GM23338 (cell line): ENCODE data around the gene FRMD4A. TPM values are rescaled to one million over a fixed set of nuclear protein-coding genes. Genes with fewer than 3 reads are reported as not detected.

Experiments
- ATAC-seq: fragments of 200-7000 bp; cut with Tn5 transposase; 3 replicates; pipeline ENCODE4 v1.9.1; 2020
- DNase-seq: peaks from one replicate; pipeline ENCODE4 v3.0.0-alpha.2; 2015; ENCODE audit warnings: low spot score
- H2AFZ ChIP-seq: fragments of 200-600 bp; sonication (generic); 2 replicates; pipeline ENCODE4 v1.8.0; 2016; ENCODE audit warnings: antibody characterized with exemption, mild to moderate bottlenecking, moderate library complexity
- H3F3A ChIP-seq: fragments of 200-600 bp; sonication (generic); replicated peaks from 2 replicates; pipeline ENCODE4 v1.8.0; 2017; ENCODE audit warnings: antibody characterized with exemption, mixed run types, low read depth
- H3K27ac ChIP-seq: fragments of 200-600 bp; sonication (generic); 2 replicates; pipeline ENCODE4 v1.6.1; 2016; ENCODE audit warnings: low read depth
- H3K27me3 ChIP-seq: fragments of 200-600 bp; sonication (generic); 2 replicates; pipeline ENCODE4 v1.8.0; 2016; ENCODE audit warnings: mild to moderate bottlenecking, mixed run types, moderate library complexity; ENCODE audit not compliant: insufficient read depth
- H3K36me3 ChIP-seq: fragments of 200-600 bp; sonication (generic); 2 replicates; pipeline ENCODE4 v1.8.0; 2016; ENCODE audit warnings: mild to moderate bottlenecking; ENCODE audit not compliant: insufficient read depth
- H3K4me1 ChIP-seq: fragments of 200-600 bp; sonication (generic); 2 replicates; pipeline ENCODE4 v1.8.0; 2016; ENCODE audit warnings: mild to moderate bottlenecking, moderate library complexity; ENCODE audit not compliant: insufficient read depth
- H3K4me2 ChIP-seq: fragments of 200-600 bp; sonication (generic); 2 replicates; pipeline ENCODE4 v1.7.1; 2017; ENCODE audit warnings: mixed run types
- H3K4me3 ChIP-seq: fragments of 200-600 bp; sonication (generic); 2 replicates; pipeline ENCODE4 v1.6.1; 2016; ENCODE audit warnings: mixed run types
- H3K79me2 ChIP-seq: fragments of 200-600 bp; sonication (generic); replicated peaks from 2 replicates; pipeline ENCODE4 v1.8.0; 2017; ENCODE audit warnings: mild to moderate bottlenecking; ENCODE audit not compliant: insufficient read depth
- H3K9me2 ChIP-seq: fragments of 200-600 bp; sonication (generic); 2 replicates; pipeline ENCODE4 v1.8.0; 2017; ENCODE audit not compliant: insufficient read depth
- H4K20me1 ChIP-seq: fragments of 200-600 bp; sonication (generic); replicated peaks from 2 replicates; pipeline ENCODE4 v1.8.0; 2017; ENCODE audit warnings: mild to moderate bottlenecking; ENCODE audit not compliant: insufficient read depth
- H3K27ac Mint-ChIP-seq: 2 replicates; pipeline ENCODE4 v1.8.0; 2020; ENCODE audit warnings: inconsistent platforms, mild to moderate bottlenecking, moderate library complexity, mixed read lengths
- H3K27me3 Mint-ChIP-seq: 3 replicates; pipeline ENCODE4 v1.8.0; 2022; ENCODE audit warnings: low read depth, mild to moderate bottlenecking, moderate library complexity, mixed read lengths, inconsistent platforms; ENCODE audit not compliant: insufficient read depth, poor library complexity
- H3K36me3 Mint-ChIP-seq: 3 replicates; pipeline ENCODE4 v1.8.0; 2021; ENCODE audit warnings: low read depth, mild to moderate bottlenecking, inconsistent platforms, moderate library complexity, mixed read lengths
- H3K4me1 Mint-ChIP-seq: 3 replicates; pipeline ENCODE4 v1.8.0; 2020; ENCODE audit warnings: mild to moderate bottlenecking, inconsistent platforms, mixed read lengths
- H3K4me3 Mint-ChIP-seq: 3 replicates; pipeline ENCODE4 v1.8.0; 2021; ENCODE audit warnings: moderate library complexity, mild to moderate bottlenecking, inconsistent platforms, mixed read lengths
- H3K9me3 Mint-ChIP-seq: 3 replicates; pipeline ENCODE4 v1.8.0; 2020; ENCODE audit warnings: moderate library complexity, mild to moderate bottlenecking, inconsistent platforms, mixed read lengths
- CREB1 ChIP-seq: fragments of 250-450 bp; sonication (Bioruptor Pico); IDR thresholded peaks from 2 replicates; pipeline ENCODE4 v1.5.0; 2020; ENCODE audit warnings: low read depth, mild to moderate bottlenecking, moderate library complexity
- EZH2 ChIP-seq: fragments of 200-600 bp; sonication (generic); IDR thresholded peaks from one replicate; pipeline ENCODE4 v1.8.0; 2017; ENCODE audit warnings: antibody characterized with exemption, mild to moderate bottlenecking, low read depth; ENCODE audit not compliant: unreplicated experiment
- EZH2phosphoT487 ChIP-seq: fragments of 200-600 bp; sonication (generic); IDR thresholded peaks from one replicate; pipeline ENCODE4 v1.8.1; 2018; ENCODE audit warnings: antibody characterized with exemption; ENCODE audit not compliant: unreplicated experiment
- NANOG ChIP-seq: IDR thresholded peaks from 2 replicates; pipeline ENCODE4 v1.6.1; 2016; ENCODE audit warnings: antibody characterized with exemption, borderline replicate concordance
- POLR2AphosphoS5 ChIP-seq: IDR thresholded peaks from 2 replicates; pipeline ENCODE4 v1.6.1; 2016; ENCODE audit warnings: antibody characterized with exemption, low read depth
- STAT1 ChIP-seq: IDR thresholded peaks from one replicate; pipeline ENCODE4 v1.6.1; 2016; ENCODE audit warnings: antibody characterized with exemption; ENCODE audit not compliant: unreplicated experiment
- ZNF114 ChIP-seq: fragments of 250-450 bp; sonication (Bioruptor Pico); IDR thresholded peaks from 2 replicates; pipeline ENCODE4 v1.5.0; 2020; ENCODE audit warnings: mild to moderate bottlenecking, moderate library complexity
- ZNF331 ChIP-seq: fragments of 250-450 bp; sonication (Bioruptor Pico); IDR thresholded peaks from 2 replicates; pipeline ENCODE4 v1.5.0; 2020; ENCODE audit warnings: low read depth, mild to moderate bottlenecking, moderate library complexity
- polyA plus RNA-seq: library from polyadenylated mRNA; unstranded; fragments of >200 nt; fragmentation: Nextera tagmentation; extraction: Ambion mirVana; gene quantifications from 2 replicates; pipeline ENCODE4 v1.2.1, GENCODE V29; 2016
- total RNA-seq: library from RNA; depleted of rRNA; stranded (reverse); fragments of >200 nt; shearing (Covaris generic); gene quantifications from 2 replicates; pipeline ENCODE4 v1.2.3, GENCODE V29; 2014
- TF ChIP-seq, protein P1 (sequence below): fragments of 250-450 bp; sonication (Bioruptor Pico); IDR thresholded peaks from 2 replicates; pipeline ENCODE4 v1.5.0; 2020; ENCODE audit warnings: mild to moderate bottlenecking, moderate library complexity
- TF ChIP-seq, protein P2 (sequence below), 2 experiments: fragments of 200-600 bp in 1 of 2; sonication (generic) in 1 of 2; conservative IDR thresholded peaks; 2 replicates each; pipeline versions ENCODE4 v1.5.1 to v1.6.1; 2016 to 2017; ENCODE audit warnings: antibody characterized with exemption in 2 of 2, low read depth in 2 of 2, mild to moderate bottlenecking in 2 of 2, moderate library complexity in 1 of 2

Gene FRMD4A
- total and polyA plus RNA-seq, 2 experiments from 2014 or later = 14.0 to 20.1 TPM

DNA sequence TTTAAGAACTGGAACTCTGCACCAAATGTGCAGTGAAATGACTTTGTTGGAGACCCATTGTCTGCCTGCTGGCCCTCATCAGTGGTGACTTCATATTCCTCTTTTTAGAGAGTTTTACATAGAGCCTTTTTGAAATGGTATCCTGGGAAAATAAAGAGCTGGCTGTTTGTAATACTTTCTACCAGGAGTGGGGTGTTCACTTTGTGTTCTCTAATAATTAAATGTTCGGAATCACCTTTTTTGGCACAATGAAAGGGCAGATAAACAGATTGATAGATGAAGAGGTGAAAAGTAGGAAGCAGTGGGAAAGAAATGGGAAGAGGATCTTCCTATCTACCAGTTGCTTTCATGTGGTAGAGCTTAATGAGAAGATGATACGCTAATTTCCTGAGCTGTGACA is 688.4 kb downstream of the FRMD4A start (continued):
- TF ChIP-seq, protein P1, sequence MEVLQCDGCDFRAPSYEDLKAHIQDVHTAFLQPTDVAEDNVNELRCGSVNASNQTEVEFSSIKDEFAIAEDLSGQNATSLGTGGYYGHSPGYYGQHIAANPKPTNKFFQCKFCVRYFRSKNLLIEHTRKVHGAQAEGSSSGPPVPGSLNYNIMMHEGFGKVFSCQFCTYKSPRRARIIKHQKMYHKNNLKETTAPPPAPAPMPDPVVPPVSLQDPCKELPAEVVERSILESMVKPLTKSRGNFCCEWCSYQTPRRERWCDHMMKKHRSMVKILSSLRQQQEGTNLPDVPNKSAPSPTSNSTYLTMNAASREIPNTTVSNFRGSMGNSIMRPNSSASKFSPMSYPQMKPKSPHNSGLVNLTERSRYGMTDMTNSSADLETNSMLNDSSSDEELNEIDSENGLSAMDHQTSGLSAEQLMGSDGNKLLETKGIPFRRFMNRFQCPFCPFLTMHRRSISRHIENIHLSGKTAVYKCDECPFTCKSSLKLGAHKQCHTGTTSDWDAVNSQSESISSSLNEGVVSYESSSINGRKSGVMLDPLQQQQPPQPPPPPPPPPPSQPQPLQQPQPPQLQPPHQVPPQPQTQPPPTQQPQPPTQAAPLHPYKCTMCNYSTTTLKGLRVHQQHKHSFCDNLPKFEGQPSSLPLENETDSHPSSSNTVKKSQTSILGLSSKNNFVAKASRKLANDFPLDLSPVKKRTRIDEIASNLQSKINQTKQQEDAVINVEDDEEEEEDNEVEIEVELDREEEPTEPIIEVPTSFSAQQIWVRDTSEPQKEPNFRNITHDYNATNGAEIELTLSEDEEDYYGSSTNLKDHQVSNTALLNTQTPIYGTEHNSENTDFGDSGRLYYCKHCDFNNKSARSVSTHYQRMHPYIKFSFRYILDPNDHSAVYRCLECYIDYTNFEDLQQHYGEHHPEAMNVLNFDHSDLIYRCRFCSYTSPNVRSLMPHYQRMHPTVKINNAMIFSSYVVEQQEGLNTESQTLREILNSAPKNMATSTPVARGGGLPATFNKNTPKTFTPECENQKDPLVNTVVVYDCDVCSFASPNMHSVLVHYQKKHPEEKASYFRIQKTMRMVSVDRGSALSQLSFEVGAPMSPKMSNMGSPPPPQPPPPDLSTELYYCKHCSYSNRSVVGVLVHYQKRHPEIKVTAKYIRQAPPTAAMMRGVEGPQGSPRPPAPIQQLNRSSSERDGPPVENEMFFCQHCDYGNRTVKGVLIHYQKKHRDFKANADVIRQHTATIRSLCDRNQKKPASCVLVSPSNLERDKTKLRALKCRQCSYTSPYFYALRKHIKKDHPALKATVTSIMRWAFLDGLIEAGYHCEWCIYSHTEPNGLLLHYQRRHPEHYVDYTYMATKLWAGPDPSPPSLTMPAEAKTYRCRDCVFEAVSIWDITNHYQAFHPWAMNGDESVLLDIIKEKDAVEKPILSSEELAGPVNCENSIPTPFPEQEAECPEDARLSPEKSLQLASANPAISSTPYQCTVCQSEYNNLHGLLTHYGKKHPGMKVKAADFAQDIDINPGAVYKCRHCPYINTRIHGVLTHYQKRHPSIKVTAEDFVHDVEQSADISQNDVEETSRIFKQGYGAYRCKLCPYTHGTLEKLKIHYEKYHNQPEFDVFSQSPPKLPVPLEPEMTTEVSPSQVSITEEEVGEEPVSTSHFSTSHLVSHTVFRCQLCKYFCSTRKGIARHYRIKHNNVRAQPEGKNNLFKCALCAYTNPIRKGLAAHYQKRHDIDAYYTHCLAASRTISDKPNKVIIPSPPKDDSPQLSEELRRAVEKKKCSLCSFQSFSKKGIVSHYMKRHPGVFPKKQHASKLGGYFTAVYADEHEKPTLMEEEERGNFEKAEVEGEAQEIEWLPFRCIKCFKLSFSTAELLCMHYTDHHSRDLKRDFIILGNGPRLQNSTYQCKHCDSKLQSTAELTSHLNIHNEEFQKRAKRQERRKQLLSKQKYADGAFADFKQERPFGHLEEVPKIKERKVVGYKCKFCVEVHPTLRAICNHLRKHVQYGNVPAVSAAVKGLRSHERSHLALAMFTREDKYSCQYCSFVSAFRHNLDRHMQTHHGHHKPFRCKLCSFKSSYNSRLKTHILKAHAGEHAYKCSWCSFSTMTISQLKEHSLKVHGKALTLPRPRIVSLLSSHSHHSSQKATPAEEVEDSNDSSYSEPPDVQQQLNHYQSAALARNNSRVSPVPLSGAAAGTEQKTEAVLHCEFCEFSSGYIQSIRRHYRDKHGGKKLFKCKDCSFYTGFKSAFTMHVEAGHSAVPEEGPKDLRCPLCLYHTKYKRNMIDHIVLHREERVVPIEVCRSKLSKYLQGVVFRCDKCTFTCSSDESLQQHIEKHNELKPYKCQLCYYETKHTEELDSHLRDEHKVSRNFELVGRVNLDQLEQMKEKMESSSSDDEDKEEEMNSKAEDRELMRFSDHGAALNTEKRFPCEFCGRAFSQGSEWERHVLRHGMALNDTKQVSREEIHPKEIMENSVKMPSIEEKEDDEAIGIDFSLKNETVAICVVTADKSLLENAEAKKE (CRISPR knock-in tag) = no peak
- TF ChIP-seq POLR2AphosphoS5 (no peak), ZNF331 (CRISPR knock-in tag) (no peak), EZH2 (no peak)

DNA sequence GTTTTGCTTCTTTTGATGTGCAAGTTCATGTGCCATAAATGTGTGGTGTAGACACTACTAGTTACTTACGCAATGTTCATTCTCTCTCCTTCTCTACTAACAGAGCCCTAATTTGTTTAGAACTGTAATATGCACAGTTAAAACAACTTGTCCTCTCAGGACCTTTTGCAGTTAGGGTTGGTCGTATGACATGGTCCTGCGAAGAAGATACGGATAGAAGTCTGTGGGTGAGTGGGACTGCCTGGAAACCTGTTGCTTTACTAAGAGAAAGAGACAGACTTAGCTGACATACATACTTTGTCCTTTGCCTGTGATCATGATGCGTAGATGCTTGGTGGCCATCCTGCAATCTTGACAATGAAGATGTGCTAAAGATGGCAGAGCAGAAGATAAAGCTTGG is 692.8 kb downstream of the FRMD4A start:
- peaks cover 15% of the 10 kb centered on the region for H3K36me3 ChIP-seq
- peaks cover 4% of the 10 kb centered on the region for H3K27me3 Mint-ChIP-seq
- H3K27me3 ChIP-seq = no peaks in the 10 kb centered on the region
- no peak overlapping the region for H3K4me3 ChIP-seq
- H3K4me1 ChIP-seq = no peaks in the 10 kb centered on the region
- H3K4me3 Mint-ChIP-seq = no peak overlapping the region
- no peaks in the 10 kb centered on the region for H4K20me1 ChIP-seq
- no peak overlapping the region for H3K27ac Mint-ChIP-seq
- peaks cover 39% of the 10 kb centered on the region for H3K36me3 Mint-ChIP-seq
- H3K9me3 Mint-ChIP-seq = peaks cover 24% of the 10 kb centered on the region
- H3K4me1 Mint-ChIP-seq = no peaks in the 10 kb centered on the region; the same call in 2 of the 3 replicates
- DNase-seq (no peak), ATAC-seq (no peak)
- H3K9me2 ChIP-seq = no peaks in the 10 kb centered on the region
- no peaks in the 10 kb centered on the region for H3F3A ChIP-seq
- no peak overlapping the region for H3K4me2 ChIP-seq
- no peak overlapping the region for H3K27ac ChIP-seq
- H2AFZ ChIP-seq = no peak overlapping the region
- no peaks in the 10 kb centered on the region for H3K79me2 ChIP-seq
- no peak for TF ChIP-seq NANOG
- TF ChIP-seq STAT1 = no peak
- no peak for TF ChIP-seq ZNF114
- no peak for TF ChIP-seq CREB1 (CRISPR knock-in tag)
- TF ChIP-seq EZH2phosphoT487 = no peak
- no peak for TF ChIP-seq ZNF331 (CRISPR knock-in tag)
- TF ChIP-seq, protein P2, sequence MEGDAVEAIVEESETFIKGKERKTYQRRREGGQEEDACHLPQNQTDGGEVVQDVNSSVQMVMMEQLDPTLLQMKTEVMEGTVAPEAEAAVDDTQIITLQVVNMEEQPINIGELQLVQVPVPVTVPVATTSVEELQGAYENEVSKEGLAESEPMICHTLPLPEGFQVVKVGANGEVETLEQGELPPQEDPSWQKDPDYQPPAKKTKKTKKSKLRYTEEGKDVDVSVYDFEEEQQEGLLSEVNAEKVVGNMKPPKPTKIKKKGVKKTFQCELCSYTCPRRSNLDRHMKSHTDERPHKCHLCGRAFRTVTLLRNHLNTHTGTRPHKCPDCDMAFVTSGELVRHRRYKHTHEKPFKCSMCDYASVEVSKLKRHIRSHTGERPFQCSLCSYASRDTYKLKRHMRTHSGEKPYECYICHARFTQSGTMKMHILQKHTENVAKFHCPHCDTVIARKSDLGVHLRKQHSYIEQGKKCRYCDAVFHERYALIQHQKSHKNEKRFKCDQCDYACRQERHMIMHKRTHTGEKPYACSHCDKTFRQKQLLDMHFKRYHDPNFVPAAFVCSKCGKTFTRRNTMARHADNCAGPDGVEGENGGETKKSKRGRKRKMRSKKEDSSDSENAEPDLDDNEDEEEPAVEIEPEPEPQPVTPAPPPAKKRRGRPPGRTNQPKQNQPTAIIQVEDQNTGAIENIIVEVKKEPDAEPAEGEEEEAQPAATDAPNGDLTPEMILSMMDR (conservative IDR thresholded peaks at IDR 0.05; ENCODE audit: low read depth in 2 of 2) = no peak
